Liver (tissue), 9 donors: Measurements from ENCODE around the gene STAMBPL1. TPM values are rescaled to one million over a fixed set of nuclear protein-coding genes. Genes with fewer than 3 reads are reported as not detected.

Source experiments
- DNase-seq: peaks from one replicate; pipeline ENCODE4 v3.0.0-alpha.2; 2017; ENCODE audit warnings: low spot score
- H3K27ac ChIP-seq, 2 donors: one replicate each; pipeline ENCODE4 v1.7.0; 2013; ENCODE audit warnings: inconsistent platforms in 2 of 2, low read length in 2 of 2, control low read depth in 1 of 2, low read depth in 1 of 2, mild to moderate bottlenecking in 1 of 2
- H3K27me3 ChIP-seq, 4 donors: one replicate each; pipeline versions ENCODE4 v1.6.1 to v1.7.0; 2013; ENCODE audit warnings: low read length in 3 of 4, inconsistent platforms in 1 of 4, mild to moderate bottlenecking in 1 of 4, moderate library complexity in 1 of 4; ENCODE audit not compliant: control insufficient read depth in 4 of 4, insufficient read depth in 4 of 4
- H3K36me3 ChIP-seq, 4 donors: one replicate each; pipeline versions ENCODE4 v1.6.1 to v1.7.0; 2013; ENCODE audit warnings: low read length in 3 of 4, mild to moderate bottlenecking in 3 of 4, low read depth in 1 of 4, moderate library complexity in 1 of 4; ENCODE audit not compliant: control insufficient read depth in 4 of 4, insufficient read depth in 3 of 4
- H3K4me1 ChIP-seq, 4 donors: one replicate each; pipeline versions ENCODE4 v1.6.1 to v1.7.0; 2013; ENCODE audit warnings: low read length in 3 of 4, mild to moderate bottlenecking in 3 of 4, moderate library complexity in 1 of 4; ENCODE audit not compliant: control insufficient read depth in 4 of 4, insufficient read depth in 4 of 4
- H3K4me3 ChIP-seq, 3 donors: one replicate each; pipeline versions ENCODE4 v1.6.1 to v1.7.0; 2013; ENCODE audit warnings: low read length in 3 of 3, control low read depth in 1 of 3, low read depth in 1 of 3, mild to moderate bottlenecking in 1 of 3
- H3K9ac ChIP-seq, 2 donors: one replicate each; pipeline ENCODE4 v1.7.0; 2013; ENCODE audit warnings: low read length in 2 of 2, mild to moderate bottlenecking in 2 of 2, moderate library complexity in 2 of 2, control low read depth in 1 of 2, low read depth in 1 of 2
- H3K9me3 ChIP-seq, 4 donors: one replicate each; pipeline versions ENCODE4 v1.6.1 to v1.7.0; 2013; ENCODE audit warnings: low read length in 3 of 4; ENCODE audit not compliant: control insufficient read depth in 4 of 4
- ATF3 ChIP-seq: IDR thresholded peaks from 2 replicates; pipeline ENCODE4 v1.6.1; 2016; ENCODE audit warnings: antibody characterized with exemption
- EGR1 ChIP-seq, 2 donors: IDR thresholded peaks; 2 replicates each; pipeline ENCODE4 v1.6.1; 2016 to 2018; ENCODE audit warnings: antibody characterized with exemption in 2 of 2, low read depth in 2 of 2
- FOXA2 ChIP-seq: IDR thresholded peaks from 2 replicates; pipeline ENCODE4 v1.6.1; 2016; ENCODE audit warnings: antibody characterized with exemption
- GABPA ChIP-seq, 2 donors: IDR thresholded peaks in 1 of 2; conservative IDR thresholded peaks in 1 of 2; 2 replicates each; pipeline ENCODE4 v1.6.1; 2016; ENCODE audit warnings: antibody characterized with exemption in 2 of 2, mild to moderate bottlenecking in 1 of 2, moderate library complexity in 1 of 2
- HNF4A ChIP-seq, 2 donors: conservative IDR thresholded peaks; 2 replicates each; pipeline ENCODE4 v1.6.1; 2016; ENCODE audit warnings: antibody characterized with exemption in 2 of 2, mild to moderate bottlenecking in 2 of 2
- HNF4G ChIP-seq: IDR thresholded peaks from 2 replicates; pipeline ENCODE4 v1.6.1; 2016; ENCODE audit warnings: antibody characterized with exemption
- JUND ChIP-seq, 2 donors: IDR thresholded peaks; 2 replicates each; pipeline ENCODE4 v1.6.1; 2016; ENCODE audit warnings: antibody characterized with exemption in 2 of 2
- MAX ChIP-seq: IDR thresholded peaks from 2 replicates; pipeline ENCODE4 v1.6.1; 2016; ENCODE audit warnings: antibody characterized with exemption
- NR2F2 ChIP-seq: IDR thresholded peaks from 2 replicates; pipeline ENCODE4 v1.6.1; 2016; ENCODE audit warnings: antibody characterized with exemption
- RAD21 ChIP-seq, 2 donors: IDR thresholded peaks; 2 replicates each; pipeline ENCODE4 v1.6.1; 2016; ENCODE audit warnings: antibody characterized with exemption in 2 of 2, mild to moderate bottlenecking in 2 of 2
- REST ChIP-seq: IDR thresholded peaks from 2 replicates; pipeline ENCODE4 v1.6.1; 2016; ENCODE audit warnings: antibody characterized with exemption, mild to moderate bottlenecking
- RXRA ChIP-seq, 2 donors: IDR thresholded peaks; 2 replicates each; pipeline ENCODE4 v1.6.1; 2017 to 2018; ENCODE audit warnings: antibody characterized with exemption in 2 of 2, mild to moderate bottlenecking in 1 of 2
- SP1 ChIP-seq: IDR thresholded peaks from 2 replicates; pipeline ENCODE4 v1.6.1; 2018; ENCODE audit warnings: antibody characterized with exemption, mild to moderate bottlenecking
- TAF1 ChIP-seq: conservative IDR thresholded peaks from 2 replicates; pipeline ENCODE4 v1.6.1; 2016; ENCODE audit warnings: antibody characterized with exemption, mild to moderate bottlenecking
- YY1 ChIP-seq: IDR thresholded peaks from 2 replicates; pipeline ENCODE4 v1.6.1; 2016; ENCODE audit warnings: antibody characterized with exemption, mild to moderate bottlenecking
- WGBS: extraction: QIAGEN DNeasy Blood & Tissue Kit; methylation state at CpG from one replicate; pipeline ENCODE4 v1.1.7; 2013; 5-methylcytosine and 5-hydroxymethylcytosine counted together
- polyA plus RNA-seq, 2 donors: library from polyadenylated mRNA; stranded (reverse) in 1 of 2; unstranded in 1 of 2; fragments of 200-250 nt in 1 of 2; fragments of >200 nt in 1 of 2; fragmentation: Nextera tagmentation in 1 of 2; extraction: Ambion mirVana in 1 of 2; gene quantifications; one replicate each; pipeline versions ENCODE4 v1.2.1 to v1.2.3, GENCODE V29; 2013 to 2015
- total RNA-seq, 2 donors: library from RNA; depleted of rRNA; stranded (reverse); fragments of >200 nt; gene quantifications; one replicate each; pipeline ENCODE4 v1.2.3, GENCODE V29; 2014
- TF ChIP-seq, protein P1 (sequence below): fragments of 150-350 bp; IDR thresholded peaks from 2 replicates; pipeline ENCODE4 v1.5.1; 2017; ENCODE audit warnings: improper control_type of control experiment, low read depth, low read length; ENCODE audit not compliant: missing input control
- donor health status: healthy.
- donor health status: healthy.
- donor health status: healthy.
- donor health status: healthy.
- donor health status: healthy.

Gene STAMBPL1
- total and polyA plus RNA-seq, 4 donors = 1.3 to 8.0 (median 3.7) TPM

GRCh38 chr10:88875081-88875480 lies 5.0 kb upstream of the STAMBPL1 start:
- TF ChIP-seq MAX = no peak
- Histone ChIP-seq H3K4me3 (no peak overlapping the region), H3K9me3 (no peaks in the 10 kb centered on the region), H3K9ac (no peak overlapping the region), H3K27ac (no peak overlapping the region), H3K36me3 (no peaks in the 10 kb centered on the region), H3K4me1 (peaks cover 0 to 6% (median 5%) of the 10 kb centered on the region in 4 donors), H3K27me3 (no peaks in the 10 kb centered on the region)
- DNase-seq = no peak

DNA sequence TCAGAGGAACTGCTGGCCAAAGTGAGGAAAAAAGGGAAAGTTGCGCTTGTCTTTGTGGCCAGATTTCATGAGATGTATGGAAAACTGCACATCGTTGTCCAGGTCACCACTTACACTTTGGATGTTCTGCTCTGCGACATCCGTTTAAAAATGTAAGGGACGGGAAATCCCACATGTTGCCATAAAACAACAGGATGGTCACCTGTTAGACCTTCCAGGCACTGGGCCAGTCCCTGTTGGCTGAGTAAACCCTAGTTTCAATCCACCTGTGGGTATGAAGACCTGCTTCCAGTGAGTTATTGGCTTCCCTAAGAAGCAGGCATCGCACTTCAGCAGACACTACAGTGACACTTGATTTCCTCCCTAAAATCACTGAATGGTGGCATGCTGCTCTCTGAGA lies 2.7 kb upstream of the STAMBPL1 start:
- TF ChIP-seq NR2F2 = no peak
- TF ChIP-seq FOXA2 = no peak
- TF ChIP-seq ATF3 = no peak
- TF ChIP-seq REST = no peak
- Histone ChIP-seq H3K4me1 (peaks cover 0 to 12% (median 8%) of the 10 kb centered on the region in 4 donors), H3K9ac (no peak overlapping the region), H3K36me3 (no peaks in the 10 kb centered on the region), H3K4me3 (no peak overlapping the region), H3K9me3 (no peaks in the 10 kb centered on the region), H3K27ac (no peak overlapping the region), H3K27me3 (no peaks in the 10 kb centered on the region)
- DNase-seq = no peak
- 94% methylated on average over 6 of the region's 6 CpGs for WGBS

- Histone ChIP-seq H3K9me3 (no peaks in the 10 kb centered on the region), H3K27ac (peak overlapping the region; percentile 94 to 96), H3K4me1 (peaks cover 0 to 12% (median 8%) of the 10 kb centered on the region in 4 donors), H3K4me3 (peak overlapping the region; percentile 68 to 94 (median 90)), H3K27me3 (no peaks in the 10 kb centered on the region), H3K36me3 (no peaks in the 10 kb centered on the region), H3K9ac (peak overlapping the region; percentile 43 to 68)
- under 1% methylated on average over 84 of the region's 84 CpGs for WGBS
- DNase-seq = peak; percentile 68
- peak; percentile 63 for TF ChIP-seq MAX
- TF ChIP-seq EGR1 (IDR thresholded peaks at IDR 0.05; ENCODE audit: low read depth in 2 of 2) = peak in 1 of 2 donors; percentile 48
- TF ChIP-seq, protein P1, sequence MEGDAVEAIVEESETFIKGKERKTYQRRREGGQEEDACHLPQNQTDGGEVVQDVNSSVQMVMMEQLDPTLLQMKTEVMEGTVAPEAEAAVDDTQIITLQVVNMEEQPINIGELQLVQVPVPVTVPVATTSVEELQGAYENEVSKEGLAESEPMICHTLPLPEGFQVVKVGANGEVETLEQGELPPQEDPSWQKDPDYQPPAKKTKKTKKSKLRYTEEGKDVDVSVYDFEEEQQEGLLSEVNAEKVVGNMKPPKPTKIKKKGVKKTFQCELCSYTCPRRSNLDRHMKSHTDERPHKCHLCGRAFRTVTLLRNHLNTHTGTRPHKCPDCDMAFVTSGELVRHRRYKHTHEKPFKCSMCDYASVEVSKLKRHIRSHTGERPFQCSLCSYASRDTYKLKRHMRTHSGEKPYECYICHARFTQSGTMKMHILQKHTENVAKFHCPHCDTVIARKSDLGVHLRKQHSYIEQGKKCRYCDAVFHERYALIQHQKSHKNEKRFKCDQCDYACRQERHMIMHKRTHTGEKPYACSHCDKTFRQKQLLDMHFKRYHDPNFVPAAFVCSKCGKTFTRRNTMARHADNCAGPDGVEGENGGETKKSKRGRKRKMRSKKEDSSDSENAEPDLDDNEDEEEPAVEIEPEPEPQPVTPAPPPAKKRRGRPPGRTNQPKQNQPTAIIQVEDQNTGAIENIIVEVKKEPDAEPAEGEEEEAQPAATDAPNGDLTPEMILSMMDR = no peak
- TF ChIP-seq TAF1 = peak; percentile 42
- no peak for TF ChIP-seq NR2F2
- no peak for TF ChIP-seq JUND (IDR thresholded peaks at IDR 0.05)
- TF ChIP-seq YY1 = peak; percentile 38
- TF ChIP-seq SP1 = peak; percentile 33
- TF ChIP-seq RAD21 (IDR thresholded peaks at IDR 0.05) = peak in 1 of 2 donors; percentile 29
- peak in 1 of 2 donors; percentile 79 for TF ChIP-seq GABPA (IDR thresholded peaks at IDR 0.05 in 1 of 2, conservative IDR thresholded peaks at IDR 0.05 in 1 of 2)
- no peak for TF ChIP-seq REST
- TF ChIP-seq HNF4A (conservative IDR thresholded peaks at IDR 0.05) = peak in 1 of 2 donors; percentile 40
- TF ChIP-seq RXRA (IDR thresholded peaks at IDR 0.05) = peak in 1 of 2 donors; percentile 45
- TF ChIP-seq HNF4G = no peak
Measured at GRCh38 chr10:88880282-88881076, 434 bp downstream of the STAMBPL1 start.
